T-helper 9 cell (primary cell): ENCODE results near the gene F11R.
"Not testable (repeated sequence)": the region's sequence is repeated elsewhere in the genome, so short reads cannot be mapped to it uniquely, and the experiment has no call there.

Source experiments
- DNase-seq: peaks from one replicate; pipeline ENCODE4 v3.0.0-alpha.2; 2020

The F11R gene

GRCh38 chr1:161039546-161039945 lies 18.6 kb upstream of the F11R start:
- no peak for DNase-seq

DNA sequence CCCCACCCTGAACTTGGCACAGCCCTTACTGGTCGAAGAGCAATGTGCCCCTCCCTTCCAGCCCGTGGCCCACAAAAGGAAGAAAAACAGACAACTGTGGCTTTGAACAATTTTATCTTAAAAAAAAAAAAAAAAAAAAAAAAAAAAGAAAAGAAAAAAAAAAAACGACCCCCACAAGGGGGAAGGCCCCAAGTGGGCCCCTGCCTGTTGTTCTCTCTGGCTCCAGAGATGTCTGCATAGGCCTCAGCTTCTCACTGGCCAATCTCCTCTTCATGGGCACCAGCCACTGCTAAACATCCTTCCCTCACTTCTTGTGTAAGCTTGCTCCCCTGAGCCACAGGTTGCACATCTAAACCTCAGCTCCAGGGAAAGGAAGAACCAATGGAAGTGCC lies 18.2 kb upstream of the F11R start:
- no peak for DNase-seq

DNA sequence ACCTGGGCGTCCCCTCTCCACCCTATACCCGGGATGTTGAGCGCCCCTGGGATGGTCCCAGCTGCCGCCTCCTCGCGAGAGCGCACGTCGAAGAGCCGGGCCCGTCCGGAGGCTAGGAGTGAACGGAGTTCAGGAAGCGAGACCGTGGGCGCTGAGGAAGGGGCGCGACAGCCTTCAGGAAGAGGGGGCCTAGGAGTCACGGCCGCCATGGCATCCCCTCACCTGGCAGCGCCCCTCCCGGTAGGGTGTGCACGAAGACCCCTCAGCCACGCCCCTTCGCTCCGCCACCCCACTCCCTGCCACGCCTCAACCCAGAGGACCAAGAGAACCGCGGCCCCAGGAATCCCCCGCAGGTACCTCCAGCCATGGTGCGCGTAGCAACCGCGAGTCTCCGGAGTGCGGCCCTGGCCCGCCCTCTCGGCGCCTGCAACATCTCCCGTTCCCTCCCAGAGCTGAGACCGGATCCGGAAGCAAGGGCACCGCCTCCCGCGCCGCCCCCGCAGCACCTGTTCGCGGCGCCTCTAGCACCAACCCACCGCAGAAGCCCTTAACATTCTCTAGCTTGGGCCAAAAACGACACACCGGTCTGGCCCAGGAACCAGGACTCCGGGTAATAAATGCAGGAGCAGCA lies 17.7 kb upstream of the F11R start, which contains the start of gene TSTD1:
TSS of gene TSTD1 (minus strand) at position 442 of the 631 bp plus-strand sequence. CDS start at position 367, 75 bp downstream.
- peak; percentile 81 for DNase-seq

- no peak for DNase-seq
Observed at GRCh38 chr1:161037661-161038522, 16.9 kb upstream of the F11R start.

DNA sequence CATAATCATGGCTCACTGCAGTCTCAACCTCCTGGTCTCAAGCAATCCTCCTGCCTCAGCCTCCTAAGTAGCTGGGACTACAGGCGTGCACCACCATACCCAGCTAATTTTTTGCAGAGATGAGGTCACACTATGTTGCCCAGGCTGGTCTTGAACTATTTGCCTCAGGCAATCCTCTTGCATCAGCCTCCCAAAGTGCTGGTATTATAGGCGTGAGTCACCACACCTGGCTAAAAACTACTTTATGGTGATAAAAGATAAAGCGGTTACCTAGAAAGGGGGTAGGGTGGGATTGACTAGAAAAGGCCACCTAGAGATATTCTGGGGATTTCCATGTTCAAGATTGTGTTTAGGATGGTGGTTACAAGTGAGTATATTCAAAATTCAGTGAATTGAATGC lies 12.8 kb upstream of the F11R start:
- no peak for DNase-seq

DNA sequence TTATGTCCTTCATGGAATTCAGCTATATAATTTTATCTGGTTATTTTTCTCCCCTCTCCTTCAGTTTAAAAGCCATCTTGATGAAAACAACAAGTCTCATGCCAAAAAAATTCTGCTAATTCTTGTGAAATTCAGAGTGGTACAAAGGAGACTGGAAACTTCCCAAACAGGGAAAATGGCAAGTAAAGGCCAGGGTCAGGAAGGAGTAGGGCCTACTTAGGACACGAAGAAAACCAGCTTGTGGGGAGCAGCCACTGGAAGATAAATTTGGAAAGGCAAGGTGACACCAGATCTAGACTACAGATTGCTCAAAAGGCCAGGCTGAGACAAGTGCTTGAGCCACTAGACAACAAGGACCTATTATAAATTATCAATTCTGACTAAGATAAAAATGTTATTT lies 11.5 kb upstream of the F11R start:
- DNase-seq, result no peak

GRCh38 chr1:161031874-161032273 lies 10.9 kb upstream of the F11R start:
- DNase-seq, result no peak

DNA sequence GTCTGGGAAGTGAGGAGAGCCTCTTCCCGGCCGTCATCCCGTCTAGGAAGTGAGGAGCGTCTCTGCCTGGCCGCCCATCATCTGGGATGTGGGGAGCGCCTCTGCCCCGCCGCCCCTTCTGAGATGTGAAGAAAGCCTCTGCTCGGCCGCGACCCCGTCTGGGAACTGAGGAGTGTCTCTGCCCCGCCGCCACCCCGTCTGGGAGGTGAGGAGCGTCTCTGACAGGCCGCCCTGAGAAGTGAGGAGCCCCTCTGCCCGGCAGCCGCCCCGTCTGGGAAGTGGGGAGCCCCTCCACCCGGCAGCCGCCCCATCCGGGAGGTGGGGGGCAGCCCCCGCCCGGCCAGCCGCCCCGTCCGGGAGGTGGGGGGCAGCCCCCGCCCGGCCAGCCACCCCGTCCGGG lies 8.5 kb upstream of the F11R start:
- DNase-seq, result not testable (repeated sequence)

- not testable (repeated sequence) for DNase-seq
Observed at GRCh38 chr1:161026954-161027353, 6.0 kb upstream of the F11R start.

GRCh38 chr1:161022432-161022831 lies 1.5 kb upstream of the F11R start:
- DNase-seq, result not testable (repeated sequence)

GRCh38 chr1:161021970-161022353 lies 1.0 kb upstream of the F11R start:
- DNase-seq, result no peak

- peak; percentile 88 for DNase-seq
Observed at GRCh38 chr1:161021165-161021969, 415 bp upstream of the F11R start.

DNA sequence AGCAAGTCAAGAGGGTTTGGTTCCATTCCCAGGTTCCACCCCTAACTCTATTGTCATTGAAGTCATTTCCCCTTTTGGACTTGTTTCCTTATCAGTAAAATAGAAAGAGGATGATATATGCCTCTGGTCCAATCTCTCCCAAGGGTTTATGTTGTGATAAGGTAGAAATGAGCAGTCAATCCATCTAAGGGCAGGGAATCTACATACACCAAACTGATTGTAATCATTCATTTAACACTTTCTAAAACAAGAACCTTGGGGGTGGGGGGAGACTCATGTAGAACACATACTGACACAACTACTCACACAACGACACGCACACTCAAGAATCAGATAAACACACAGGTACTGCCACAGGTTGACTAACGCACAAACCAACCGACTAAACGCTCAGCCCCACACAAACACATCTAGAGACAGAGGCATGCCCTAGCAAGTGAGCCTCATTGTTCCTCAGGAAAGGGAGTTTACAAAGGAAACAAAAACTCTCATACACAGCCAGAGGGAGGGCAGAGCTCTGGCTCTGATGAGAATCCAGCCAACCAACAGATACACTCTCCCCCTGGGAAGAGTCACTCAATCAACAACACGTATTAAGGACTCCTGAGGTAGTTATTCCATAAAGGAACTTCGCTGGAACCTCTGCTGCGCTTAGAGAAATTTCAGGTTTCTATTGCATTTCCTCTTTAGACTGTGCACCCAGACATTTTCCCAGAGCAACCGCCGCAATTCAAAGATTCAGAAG lies 1.0 kb downstream of the F11R start:
- no peak for DNase-seq

DNA sequence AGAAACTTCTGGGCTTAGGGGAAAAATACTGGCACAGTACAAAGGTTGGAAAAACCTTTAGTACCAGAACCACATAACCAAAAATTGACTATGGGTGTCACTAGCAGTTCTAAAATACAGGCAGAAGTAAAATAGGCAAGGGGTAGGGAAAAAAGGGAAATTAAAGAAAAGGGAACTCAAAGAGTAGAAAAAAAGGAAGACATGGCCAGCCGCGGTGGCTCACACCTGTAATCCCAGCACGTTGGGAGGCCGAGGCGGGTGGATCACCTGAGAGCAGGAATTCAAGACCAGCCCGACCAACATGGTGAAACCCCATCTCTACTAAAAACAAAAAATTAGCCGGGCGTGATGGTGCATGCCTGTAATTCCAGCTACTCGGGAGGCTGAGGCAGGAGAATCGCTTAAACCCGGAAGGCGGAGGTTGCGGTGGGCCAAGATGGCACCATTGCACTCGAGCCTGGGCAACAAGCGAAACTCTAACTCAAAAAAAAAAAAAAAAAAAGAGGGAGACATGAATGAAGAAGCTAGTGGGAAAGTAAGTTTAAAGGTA lies 1.8 kb downstream of the F11R start:
- not testable (repeated sequence) for DNase-seq

- DNase-seq, result no peak
Observed at GRCh38 chr1:161018631-161018930, 2.4 kb downstream of the F11R start.

DNA sequence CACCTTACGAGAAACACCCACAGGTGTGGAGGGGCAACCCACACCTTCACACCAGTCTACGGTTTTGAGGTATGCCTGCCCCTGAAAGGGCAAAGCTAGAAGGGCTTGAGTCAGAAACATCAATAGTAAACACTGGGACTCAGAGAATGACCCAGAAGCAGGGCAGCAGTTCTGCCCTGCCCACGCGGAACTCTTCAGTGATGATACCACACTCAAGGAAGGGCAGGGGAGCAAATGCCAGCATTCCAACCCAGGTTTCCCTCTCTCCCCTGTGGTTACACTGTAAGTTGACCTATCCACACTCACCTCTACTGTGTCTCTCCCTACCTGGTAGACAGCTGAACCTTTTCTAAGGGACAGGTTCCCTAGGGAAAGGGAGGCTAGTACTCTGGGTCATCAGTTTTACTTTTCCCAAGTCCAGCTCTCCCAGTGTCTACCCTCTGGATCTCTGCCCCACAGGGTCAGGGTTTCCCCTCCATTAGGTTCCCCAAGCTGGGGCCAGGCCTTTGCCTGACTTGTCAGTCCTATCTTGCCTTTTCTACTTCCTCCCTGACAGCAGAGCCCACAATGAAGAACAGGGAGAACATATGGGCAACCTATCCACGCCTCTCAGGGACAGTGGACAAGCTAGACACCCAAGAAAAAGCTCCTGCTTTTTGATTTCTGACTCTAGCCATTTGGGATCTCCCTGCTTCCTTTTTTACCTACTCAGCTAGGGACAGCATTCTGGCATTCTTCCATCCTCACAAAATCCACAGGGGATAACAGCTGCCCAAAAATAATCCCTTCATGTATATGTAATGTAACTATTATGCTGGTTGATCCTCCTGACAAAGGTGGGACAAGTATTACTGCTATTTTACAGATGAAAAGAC lies 3.0 kb downstream of the F11R start:
- no peak for DNase-seq

GRCh38 chr1:161017181-161017580 lies 3.8 kb downstream of the F11R start:
- not testable (repeated sequence) for DNase-seq

DNA sequence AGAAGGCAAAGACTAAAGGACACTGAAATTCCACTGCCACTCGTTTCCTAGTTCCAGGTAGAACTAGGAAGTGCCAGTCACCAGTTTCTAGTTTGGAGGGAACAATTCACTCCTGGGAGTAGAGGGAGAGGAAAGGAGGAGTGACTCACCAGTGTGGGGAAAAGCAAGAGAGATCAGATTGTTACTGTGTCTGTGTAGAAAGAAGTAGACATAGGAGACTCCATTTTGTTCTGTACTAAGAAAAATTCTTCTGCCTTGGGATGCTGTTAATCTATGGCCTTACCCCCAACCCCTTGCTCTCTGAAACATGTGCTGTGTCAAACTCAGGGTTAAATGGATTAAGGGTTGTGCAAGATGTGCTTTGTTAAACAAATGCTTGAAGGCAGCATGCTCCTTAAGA lies 4.3 kb downstream of the F11R start:
- DNase-seq, result not testable (repeated sequence)

- peak; percentile 42 for DNase-seq
Observed at GRCh38 chr1:161013488-161014230, 7.3 kb downstream of the F11R start.

DNA sequence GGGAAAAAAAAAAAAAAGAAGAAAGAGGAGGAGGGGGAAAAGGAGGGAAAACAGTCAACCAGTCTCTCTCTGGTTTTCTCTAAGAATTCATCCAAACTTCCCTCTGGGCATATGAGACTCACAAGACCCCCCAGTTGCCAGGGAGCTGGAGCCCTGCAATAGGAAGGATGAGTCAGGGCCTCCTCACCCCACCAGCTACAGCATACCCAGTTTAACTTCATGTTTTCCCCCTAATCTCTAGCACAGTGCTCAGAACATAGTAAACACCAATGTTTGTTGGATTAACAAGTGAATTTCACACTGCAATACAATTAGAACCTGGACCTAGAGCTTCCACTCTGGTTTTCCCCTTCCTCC lies 7.8 kb downstream of the F11R start:
- DNase-seq, result no peak

DNA sequence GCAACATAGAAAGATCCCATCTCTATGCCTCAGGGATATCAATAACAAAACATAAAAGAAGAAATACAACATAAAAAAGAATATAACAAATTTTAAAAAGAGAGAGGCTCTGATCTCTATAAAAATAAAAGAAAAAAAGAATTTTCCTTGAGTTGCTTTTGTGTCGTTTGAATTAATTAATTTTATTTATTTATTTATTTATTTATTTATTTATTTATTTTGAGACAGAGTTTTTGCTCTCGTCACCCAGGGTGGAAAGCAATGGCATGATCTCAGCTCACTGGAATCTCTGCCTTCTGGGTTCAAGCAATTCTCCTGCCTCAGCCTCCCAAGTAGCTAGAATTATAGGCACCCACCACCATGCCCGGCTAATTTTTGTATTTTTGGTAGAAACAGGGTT lies 8.5 kb downstream of the F11R start:
- no peak for DNase-seq
